ENCODE measurements around the gene FGF12. TPM values are rescaled to one million over a fixed set of nuclear protein-coding genes. Genes with fewer than 3 reads are reported as not detected.

The FGF12 gene
- total and polyA plus RNA-seq, 2 experiments from 2014 or later: 6.0 to 14.3 TPM

GRCh38 chr3:192490720-192491119, 236.6 kb downstream of the FGF12 start:
- Histone ChIP-seq H3K4me2 (no peak overlapping the region), H3K4me1 (ENCODE audit: insufficient read depth) (no peaks in the 10 kb centered on the region), H3K27me3 (ENCODE audit: insufficient read depth) (no peaks in the 10 kb centered on the region), H3K27ac (ENCODE audit: low read depth) (no peak overlapping the region), H2AFZ (no peak overlapping the region), H3K79me2 (replicated peaks; ENCODE audit: insufficient read depth) (no peaks in the 10 kb centered on the region), H3K36me3 (ENCODE audit: insufficient read depth) (no peaks in the 10 kb centered on the region), H3F3A (replicated peaks; ENCODE audit: low read depth) (no peaks in the 10 kb centered on the region), H4K20me1 (replicated peaks; ENCODE audit: insufficient read depth) (no peaks in the 10 kb centered on the region), H3K9me2 (ENCODE audit: insufficient read depth) (no peaks in the 10 kb centered on the region), H3K4me3 (no peak overlapping the region)
- Mint-ChIP-seq H3K36me3 (ENCODE audit: low read depth) (no peaks in the 10 kb centered on the region; the same call in 2 of the 3 replicates), H3K9me3 (no peaks in the 10 kb centered on the region), H3K4me1 (peaks cover 4% of the 10 kb centered on the region; the same call in 1 of the 3 replicates), H3K4me3 (no peak overlapping the region), H3K27ac (no peak overlapping the region), H3K27me3 (ENCODE audit: insufficient read depth, low read depth, poor library complexity) (no peaks in the 10 kb centered on the region)
- no peak for DNase-seq (ENCODE audit: low spot score)
- ATAC-seq: no peak
- no peak for TF ChIP-seq NANOG (IDR thresholded peaks at IDR 0.05; ENCODE audit: borderline replicate concordance)
- no peak for TF ChIP-seq ETS1 (IDR thresholded peaks at IDR 0.05)
- no peak for TF ChIP-seq ZNF114 (CRISPR knock-in tag; IDR thresholded peaks at IDR 0.05)
- TF ChIP-seq ZNF462 (CRISPR knock-in tag; IDR thresholded peaks at IDR 0.05): no peak
- no peak for TF ChIP-seq POLR2AphosphoS5 (IDR thresholded peaks at IDR 0.05; ENCODE audit: low read depth)
- no peak for TF ChIP-seq JUNB (IDR thresholded peaks at IDR 0.05; ENCODE audit: unreplicated experiment)
- no peak for TF ChIP-seq EZH2phosphoT487 (IDR thresholded peaks at IDR 0.05; ENCODE audit: unreplicated experiment)
- TF ChIP-seq CREB1 (CRISPR knock-in tag; IDR thresholded peaks at IDR 0.05; ENCODE audit: low read depth): no peak
- TF ChIP-seq REST (IDR thresholded peaks at IDR 0.05; ENCODE audit: unreplicated experiment): no peak
- no peak for TF ChIP-seq CTCF (conservative IDR thresholded peaks at IDR 0.05; ENCODE audit: low read depth in 2 of 2)
- TF ChIP-seq ZNF331 (CRISPR knock-in tag; IDR thresholded peaks at IDR 0.05; ENCODE audit: low read depth): no peak
- no peak for TF ChIP-seq STAT1 (IDR thresholded peaks at IDR 0.05; ENCODE audit: unreplicated experiment)
- no peak for TF ChIP-seq EZH2 (IDR thresholded peaks at IDR 0.05; ENCODE audit: low read depth, unreplicated experiment)
